HG02763 (cell line): ENCODE results near the gene DAGLB.

ENCODE experiments used
- ATAC-seq: cut with Tn5 transposase; IDR thresholded peaks from one replicate; pipeline ENCODE4 v1.9.1; 2021; ENCODE audit warnings: mild to moderate bottlenecking, moderate library complexity; ENCODE audit not compliant: unreplicated experiment

The DAGLB gene

GRCh38 chr7:6433784-6434615 is 13.8 kb downstream of the DAGLB start:
- no peak for ATAC-seq

GRCh38 chr7:6432781-6433180 is 15.0 kb downstream of the DAGLB start:
- ATAC-seq = no peak

GRCh38 chr7:6430974-6431373 is 16.8 kb downstream of the DAGLB start:
- ATAC-seq = no peak

- no peak for ATAC-seq
Observed at GRCh38 chr7:6430271-6430940, 17.3 kb downstream of the DAGLB start.

GRCh38 chr7:6425948-6426347 is 21.8 kb downstream of the DAGLB start:
- no peak for ATAC-seq

GRCh38 chr7:6423942-6424701 is 23.6 kb downstream of the DAGLB start:
- ATAC-seq = no peak

- no peak for ATAC-seq
Observed at GRCh38 chr7:6422926-6423632, 24.7 kb downstream of the DAGLB start.

- ATAC-seq = no peak
Observed at GRCh38 chr7:6422095-6422494, 25.7 kb downstream of the DAGLB start.

- ATAC-seq = no peak
Observed at GRCh38 chr7:6420680-6421079, 27.1 kb downstream of the DAGLB start.

- no peak for ATAC-seq
Observed at GRCh38 chr7:6419310-6419773, 28.4 kb downstream of the DAGLB start.

GRCh38 chr7:6417408-6417807 is 30.3 kb downstream of the DAGLB start:
- ATAC-seq = no peak

- ATAC-seq = no peak
Observed at GRCh38 chr7:6416516-6417145, 31.1 kb downstream of the DAGLB start.

GRCh38 chr7:6413637-6414036 is 34.1 kb downstream of the DAGLB start:
- no peak for ATAC-seq

GRCh38 chr7:6409944-6410693 is 37.6 kb downstream of the DAGLB start:
- ATAC-seq = no peak

- ATAC-seq = no peak
Observed at GRCh38 chr7:6409091-6409490, 38.7 kb downstream of the DAGLB start.

GRCh38 chr7:6407434-6407833 is 40.3 kb downstream of the DAGLB start:
- ATAC-seq = no peak

GRCh38 chr7:6406121-6406520 is 41.6 kb downstream of the DAGLB start:
- ATAC-seq = no peak

- ATAC-seq = no peak
Observed at GRCh38 chr7:6403907-6404306, 43.8 kb downstream of the DAGLB start.

- no peak for ATAC-seq
Observed at GRCh38 chr7:6402741-6403140, 45.0 kb downstream of the DAGLB start.

GRCh38 chr7:6402041-6402440 is 45.7 kb downstream of the DAGLB start:
- ATAC-seq = no peak
